WERI-Rb-1 (cell line): ENCODE results near the gene FBXO45.
A peak's percentile ranks its signal among the peaks of the same experiment; 100 is the strongest.
"Not testable (repeated sequence)": the region's sequence is repeated elsewhere in the genome, so short reads cannot be mapped to it uniquely, and the experiment has no call there.

Experiments used
- DNase-seq: peaks from one replicate; pipeline ENCODE4 v3.0.0-alpha.2; 2020
- H3K27ac ChIP-seq: fragments of 250-450 bp; sonication (Bioruptor Pico); 2 replicates; pipeline ENCODE4 v1.5.1; 2020; ENCODE audit warnings: mild to moderate bottlenecking, moderate library complexity
- H3K27me3 ChIP-seq: fragments of 250-450 bp; sonication (Bioruptor Pico); 2 replicates; pipeline ENCODE4 v1.5.1; 2021; ENCODE audit warnings: mild to moderate bottlenecking, low read depth, moderate library complexity; ENCODE audit not compliant: insufficient read depth, severe bottlenecking
- H3K36me3 ChIP-seq: fragments of 250-450 bp; sonication (Bioruptor Pico); 2 replicates; pipeline ENCODE4 v1.5.1; 2020; ENCODE audit warnings: mild to moderate bottlenecking, moderate library complexity
- H3K4me3 ChIP-seq: 2 replicates; pipeline ENCODE4 v1.5.1; 2011; ENCODE audit warnings: low read depth, mild to moderate bottlenecking, control low read depth, low read length
- H3K9me3 ChIP-seq: fragments of 250-450 bp; sonication (Bioruptor Pico); 2 replicates; pipeline ENCODE4 v1.5.1; 2021; ENCODE audit warnings: mild to moderate bottlenecking, moderate library complexity; ENCODE audit not compliant: severe bottlenecking
- CTCF ChIP-seq: IDR thresholded peaks from 2 replicates; pipeline ENCODE4 v1.5.1; 2011; ENCODE audit warnings: low read depth, mild to moderate bottlenecking, control low read depth, inconsistent platforms, low read length

The FBXO45 gene

GRCh38 chr3:196563721-196564225 lies 4.7 kb upstream of the FBXO45 start:
- no peaks in the 10 kb centered on the region for H3K9me3 ChIP-seq
- H3K27ac ChIP-seq, result no peak overlapping the region
- no peaks in the 10 kb centered on the region; the same call in 1 of the 2 replicates for H3K36me3 ChIP-seq
- H3K27me3 ChIP-seq, result no peaks in the 10 kb centered on the region
- TF ChIP-seq CTCF, result no peak
- H3K4me3 ChIP-seq, result no peak overlapping the region
- DNase-seq, result no peak

- DNase-seq, result peak; percentile 10
- Histone ChIP-seq H3K36me3 (no peaks in the 10 kb centered on the region; the same call in 1 of the 2 replicates), H3K27me3 (no peaks in the 10 kb centered on the region), H3K27ac (peak overlapping the region; percentile 57), H3K4me3 (peak overlapping the region; percentile 87), H3K9me3 (no peaks in the 10 kb centered on the region)
- no peak for TF ChIP-seq CTCF
Observed at GRCh38 chr3:196569003-196569516, 600 bp downstream of the FBXO45 start.

- not testable (repeated sequence) for H3K27ac ChIP-seq, H3K4me3 ChIP-seq
Observed at GRCh38 chr3:196570332-196570731, 1.9 kb downstream of the FBXO45 start.

GRCh38 chr3:196572389-196572788 lies 3.9 kb downstream of the FBXO45 start:
- no peak for TF ChIP-seq CTCF
- no peak overlapping the region for H3K4me3 ChIP-seq
- no peaks in the 10 kb centered on the region for H3K9me3 ChIP-seq
- H3K27me3 ChIP-seq, result no peaks in the 10 kb centered on the region
- H3K36me3 ChIP-seq, result no peaks in the 10 kb centered on the region
- H3K27ac ChIP-seq, result no peak overlapping the region
- no peak for DNase-seq

More at GRCh38 chr3:196570332-196570731, 1.9 kb downstream of the FBXO45 start:
- H3K9me3 ChIP-seq, H3K27me3 ChIP-seq, H3K36me3 ChIP-seq, DNase-seq: not testable (repeated sequence)

GRCh38 chr3:196585044-196585757 lies 16.7 kb downstream of the FBXO45 start:
- no peaks in the 10 kb centered on the region for H3K27me3 ChIP-seq
- no peak for TF ChIP-seq CTCF
- no peak overlapping the region for H3K4me3 ChIP-seq
- no peak for DNase-seq
- H3K9me3 ChIP-seq, result no peaks in the 10 kb centered on the region
- no peak overlapping the region for H3K27ac ChIP-seq
- H3K36me3 ChIP-seq, result no peaks in the 10 kb centered on the region

GRCh38 chr3:196590279-196590678 lies 21.8 kb downstream of the FBXO45 start:
- no peaks in the 10 kb centered on the region for H3K27me3 ChIP-seq
- peak; percentile 21 for DNase-seq
- no peak for TF ChIP-seq CTCF
- no peak overlapping the region; the same call in 1 of the 2 replicates for H3K4me3 ChIP-seq
- H3K27ac ChIP-seq, result no peak overlapping the region
- no peaks in the 10 kb centered on the region for H3K36me3 ChIP-seq
- no peaks in the 10 kb centered on the region for H3K9me3 ChIP-seq
